MM.1S (cell line): ENCODE data around the gene AXL.

Source experiments
- CTCF ChIP-seq: fragments of 300-600 bp; sonication (generic); IDR thresholded peaks from 2 replicates; pipeline ENCODE4 v1.5.1; 2016; ENCODE audit warnings: antibody characterized with exemption, low read length, mixed read lengths
- EZH2 ChIP-seq: fragments of 300-600 bp; sonication (generic); optimal IDR thresholded peaks from 2 replicates; pipeline ENCODE3; 2017; ENCODE audit warnings: low read depth, mild to moderate bottlenecking, antibody characterized with exemption, low read length, mixed read lengths
- EZH2phosphoT487 ChIP-seq: fragments of 300-600 bp; sonication (generic); IDR thresholded peaks from 2 replicates; pipeline ENCODE4 v1.6.1; 2018; ENCODE audit warnings: antibody characterized with exemption, low read length

GRCh38 chr19:41230067-41230857 is 11.2 kb downstream of the AXL start:
- TF ChIP-seq CTCF = no peak
- no peak for TF ChIP-seq EZH2
- no peak for TF ChIP-seq EZH2phosphoT487
